Keratinocyte (primary cell): ENCODE data around the gene RGS9BP. TPM values are rescaled to one million over a fixed set of nuclear protein-coding genes. Genes with fewer than 3 reads are reported as not detected.

Experiments used
- DNase-seq: peaks from one replicate; pipeline ENCODE4 v3.0.0-alpha.2; 2011; ENCODE audit warnings: low read depth, missing footprints, low spot score
- FAIRE-seq: peaks from 2 replicates; lab custom pipeline; 2011; peaks lifted over from hg19 to GRCh38; lab: Jason Lieb, UNC
- H2AFZ ChIP-seq: 2 replicates; pipeline ENCODE4 v1.6.0; 2012; ENCODE audit warnings: low read length, control low read depth, inconsistent platforms; ENCODE audit not compliant: control insufficient read depth
- H3K27ac ChIP-seq: 2 replicates; pipeline ENCODE4 v1.5.1; 2011; ENCODE audit warnings: low read length; ENCODE audit not compliant: control insufficient read depth, insufficient read depth
- H3K27me3 ChIP-seq: 3 replicates; pipeline ENCODE4 v1.6.0; 2011; ENCODE audit warnings: low read length; ENCODE audit not compliant: control insufficient read depth, insufficient read depth; ENCODE audit errors: extremely low read depth
- H3K36me3 ChIP-seq, 2 experiments: 2 replicates in 1 of 2; 3 replicates in 1 of 2; pipeline ENCODE4 v1.5.1; 2011; ENCODE audit warnings: low read length in 2 of 2, mild to moderate bottlenecking in 1 of 2; ENCODE audit not compliant: control insufficient read depth in 2 of 2, insufficient read depth in 2 of 2; ENCODE audit errors: extremely low read depth in 1 of 2
- H3K4me1 ChIP-seq: 3 replicates; pipeline ENCODE4 v1.5.1; 2011; ENCODE audit warnings: low read length; ENCODE audit not compliant: control insufficient read depth, insufficient read depth; ENCODE audit errors: extremely low read depth
- H3K4me2 ChIP-seq: 3 replicates; pipeline ENCODE4 v1.6.0; 2011; ENCODE audit warnings: low read depth, low read length; ENCODE audit not compliant: control insufficient read depth, insufficient read depth; ENCODE audit errors: extremely low read depth
- H3K4me3 ChIP-seq, 3 experiments: fragments of 200-600 bp in 1 of 3; sonication (generic) in 1 of 3; 2 replicates in 2 of 3; 3 replicates in 1 of 3; pipeline ENCODE4 v1.5.1; 2011 to 2016; ENCODE audit warnings: low read length in 3 of 3, mild to moderate bottlenecking in 3 of 3, control low read depth in 2 of 3, inconsistent platforms in 1 of 3, low read depth in 1 of 3, mixed read lengths in 1 of 3, mixed run types in 1 of 3, moderate library complexity in 1 of 3; ENCODE audit not compliant: control insufficient read depth in 2 of 3, insufficient read depth in 2 of 3; ENCODE audit errors: extremely low read depth in 1 of 3
- H3K79me2 ChIP-seq: 2 replicates; pipeline ENCODE4 v1.6.0; 2012; ENCODE audit warnings: low read length; ENCODE audit not compliant: control insufficient read depth, insufficient read depth
- H3K9ac ChIP-seq: 3 replicates; pipeline ENCODE4 v1.6.0; 2011; ENCODE audit warnings: low read length; ENCODE audit not compliant: control insufficient read depth, insufficient read depth; ENCODE audit errors: extremely low read depth
- H3K9me1 ChIP-seq: 3 replicates; pipeline ENCODE4 v1.6.0; 2011; ENCODE audit warnings: low read length; ENCODE audit not compliant: control insufficient read depth, insufficient read depth; ENCODE audit errors: extremely low read depth
- H3K9me3 ChIP-seq: 2 replicates; pipeline ENCODE4 v1.5.1; 2012; ENCODE audit warnings: low read depth, low read length; ENCODE audit not compliant: control insufficient read depth
- H4K20me1 ChIP-seq: 3 replicates; pipeline ENCODE4 v1.6.0; 2011; ENCODE audit warnings: low read length; ENCODE audit not compliant: control insufficient read depth, insufficient read depth; ENCODE audit errors: extremely low read depth
- CTCF ChIP-seq, 3 experiments: IDR thresholded peaks in 1 of 3; conservative IDR thresholded peaks in 1 of 3; optimal IDR thresholded peaks in 1 of 3; 2 replicates in 2 of 3; 3 replicates in 1 of 3; pipeline versions ENCODE3 to v1.5.1; 2011; ENCODE audit warnings: low read length in 3 of 3, mild to moderate bottlenecking in 3 of 3, moderate library complexity in 2 of 3, control low read depth in 1 of 3, inconsistent platforms in 1 of 3; ENCODE audit not compliant: insufficient read depth in 2 of 3; ENCODE audit errors: extremely low read depth in 1 of 3
- EZH2 ChIP-seq: IDR thresholded peaks from one replicate; pipeline ENCODE4 v1.6.1; 2012; ENCODE audit warnings: inconsistent platforms, mild to moderate bottlenecking, low read length, moderate library complexity
- dilution Hi-C: fragments of 300-500 bp; cut with MboI; formaldehyde crosslinking; loops from one replicate; pipeline ENCODE4 v1.7.0; 2020; ENCODE audit warnings: low sequenced_read_pairs; ENCODE audit not compliant: extremely low pct_ligation_motif_present
- polyA plus RNA-seq, 5 experiments: library from polyadenylated mRNA; depleted of rRNA in 3 of 5; stranded (reverse) in 3 of 5; stranded (forward) in 1 of 5; unstranded in 1 of 5; fragments of >200 nt; gene quantifications; 1 replicate in 1 of 5; 2 replicates in 3 of 5; 3 replicates in 1 of 5; pipeline versions ENCODE4 v1.2.1 to v1.2.3, GENCODE V29; 2011 to 2012; ENCODE audit warnings: missing spikeins in 2 of 5, low read depth in 1 of 5, low replicate concordance in 1 of 5

RGS9BP gene
- polyA plus RNA-seq, 1 donor (not counting 4 experiments of a cell fraction or from before 2014, with no cell fraction given) = 0.01 TPM

DNA sequence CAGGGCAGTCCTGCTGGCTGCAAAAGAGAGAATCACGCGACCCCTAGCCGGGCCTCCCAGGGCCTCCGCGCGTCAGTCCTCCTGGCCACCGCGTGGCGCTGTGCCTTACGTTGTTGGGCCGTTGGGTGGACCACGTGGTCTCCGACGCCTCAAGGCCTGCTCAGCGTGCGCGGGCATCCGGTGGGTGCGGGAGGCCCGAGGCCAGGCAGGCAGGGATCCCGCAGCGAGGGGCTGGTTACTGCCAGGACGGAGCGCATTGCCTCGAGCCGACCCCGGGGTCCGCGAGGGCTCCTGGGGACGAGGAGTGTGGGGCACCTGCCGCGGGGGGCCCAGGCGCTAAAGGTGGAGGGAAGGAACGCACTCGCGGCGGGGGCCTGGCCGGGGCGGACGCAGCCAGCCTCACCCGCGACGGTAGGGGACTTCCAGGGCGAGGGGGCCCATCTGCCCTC is 44.0 kb downstream of the RGS9BP start, which contains the start of gene TDRD12:
TDRD12 (plus strand) TSS at position 157 of the 449 bp plus-strand sequence. CDS start 306 bp downstream, outside the sequence.
- FAIRE-seq = no peak
- no peaks in the 10 kb centered on the region for H4K20me1 ChIP-seq
- H2AFZ ChIP-seq = no peak within 1 kb of the TSS
- no peak within 1 kb of the TSS for H3K4me2 ChIP-seq
- no peaks in the 10 kb centered on the region for H3K4me1 ChIP-seq
- H3K27me3 ChIP-seq = no peaks in the 10 kb centered on the region
- H3K4me3 ChIP-seq = peak within 1 kb of the TSS in 1 of 3 experiments; percentile 12
- TF ChIP-seq CTCF (optimal IDR thresholded peaks at IDR 0.05 in 1 of 3, IDR thresholded peaks at IDR 0.05 in 1 of 3, conservative IDR thresholded peaks at IDR 0.05 in 1 of 3; ENCODE audit: extremely low read depth in 1 of 3, insufficient read depth in 2 of 3, low read length in 3 of 3) (peak in 2 of 3 experiments; percentile 3 to 31), EZH2 (no peak)
- no peak within 1 kb of the TSS for H3K27ac ChIP-seq
- no peak within 1 kb of the TSS for H3K9ac ChIP-seq
- dilution Hi-C loops = no loop called here
- H3K79me2 ChIP-seq = no peaks in the 10 kb centered on the region
- no peak for DNase-seq
- no peaks in the 10 kb centered on the region for H3K9me3 ChIP-seq
- H3K36me3 ChIP-seq = peaks cover 3 to 7% of the 10 kb centered on the region in 2 experiments
- H3K9me1 ChIP-seq = no peaks in the 10 kb centered on the region

DNA sequence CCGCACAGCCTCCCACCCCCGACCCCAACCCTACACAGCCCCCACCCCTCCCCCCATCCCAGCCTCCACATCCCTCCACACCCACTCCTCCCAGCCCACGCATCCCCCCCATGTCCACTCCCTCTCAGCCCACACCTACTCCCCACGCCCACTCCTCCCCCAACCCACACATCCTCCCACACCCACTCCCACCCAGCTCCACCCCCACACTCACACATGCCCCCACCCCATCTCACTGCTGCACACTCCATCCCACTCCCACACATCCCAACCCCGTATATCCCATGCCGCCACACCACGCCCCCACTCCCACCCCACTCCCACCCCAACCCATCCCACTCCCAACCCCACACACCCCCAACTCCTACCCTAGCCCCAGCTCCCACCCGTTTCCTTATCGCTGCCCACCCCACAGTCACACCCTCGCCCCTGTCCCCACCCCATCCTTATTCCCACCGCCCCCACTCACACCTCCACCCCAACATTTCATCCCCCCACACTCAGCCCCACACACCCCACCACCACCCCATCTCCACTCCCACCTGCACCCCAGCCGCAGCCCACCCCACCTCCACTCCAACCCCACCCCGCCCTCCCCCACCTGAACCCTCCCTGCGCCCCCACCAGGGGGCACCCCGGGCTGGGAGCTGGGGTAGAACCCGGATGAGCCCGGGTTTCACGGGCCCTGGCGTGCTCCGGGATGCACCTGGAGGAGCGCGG is 44.7 kb downstream of the RGS9BP start:
- H3K9me3 ChIP-seq = no peaks in the 10 kb centered on the region
- dilution Hi-C loops = no loop called here
- H4K20me1 ChIP-seq = no peaks in the 10 kb centered on the region
- H2AFZ ChIP-seq = no peak overlapping the region
- no peaks in the 10 kb centered on the region for H3K4me1 ChIP-seq
- DNase-seq = no peak
- no peaks in the 10 kb centered on the region for H3K9me1 ChIP-seq
- no peak overlapping the region for H3K27ac ChIP-seq
- no peak overlapping the region for H3K4me2 ChIP-seq
- FAIRE-seq = no peak
- no peaks in the 10 kb centered on the region for H3K27me3 ChIP-seq
- peaks cover 0 to 4% of the 10 kb centered on the region in 2 experiments for H3K36me3 ChIP-seq
- no peaks in the 10 kb centered on the region for H3K79me2 ChIP-seq
- TF ChIP-seq CTCF (optimal IDR thresholded peaks at IDR 0.05 in 1 of 3, IDR thresholded peaks at IDR 0.05 in 1 of 3, conservative IDR thresholded peaks at IDR 0.05 in 1 of 3; ENCODE audit: extremely low read depth in 1 of 3, insufficient read depth in 2 of 3, low read length in 3 of 3) (no peak), EZH2 (no peak)
- no peak overlapping the region for H3K4me3 ChIP-seq
- no peak overlapping the region for H3K9ac ChIP-seq
